Measurements from ENCODE around the gene AHSA1. TPM values are rescaled to one million over a fixed set of nuclear protein-coding genes. Genes with fewer than 3 reads are reported as not detected.
A peak's percentile ranks its signal among the peaks of the same experiment; 100 is the strongest.

Gene AHSA1
- total and polyA plus RNA-seq, 2 of the 8 experiments (the other 6 are each of a cell fraction or from before 2014, with no cell fraction given) = 155 to 221 TPM

- TF ChIP-seq CHD7 (IDR thresholded peaks at IDR 0.05; ENCODE audit: insufficient replicate concordance, low read length) (no peak), SIX5 (IDR thresholded peaks at IDR 0.05; ENCODE audit: low read depth, low read length) (no peak), GTF2F1 (IDR thresholded peaks at IDR 0.05; ENCODE audit: borderline replicate concordance, low read depth, low read length) (no peak), HDAC6 (IDR thresholded peaks at IDR 0.05; ENCODE audit: low read depth, low read length) (no peak), ASH2L (IDR thresholded peaks at IDR 0.05; ENCODE audit: low read length) (no peak), PHF8 (conservative IDR thresholded peaks at IDR 0.05; ENCODE audit: low read depth, low read length) (peak; percentile 59)
Measured at GRCh38 chr14:77457115-77457521, 775 bp upstream of the AHSA1 start (continued).

Measured in H1 (cell line).